Peyer's patch (tissue), 4 donors: ENCODE results near the gene DOC2A. TPM values are rescaled to one million over a fixed set of nuclear protein-coding genes. Genes with fewer than 3 reads are reported as not detected.

Experiments used
- DNase-seq, 3 donors: peaks; one replicate each; pipeline ENCODE4 v3.0.0-alpha.2; 2017 to 2019
- H3K27ac ChIP-seq, 4 donors: fragments of 200-600 bp; sonication (generic); one replicate each; pipeline ENCODE4 v1.5.1; 2016 to 2019
- H3K27me3 ChIP-seq, 2 donors: fragments of 200-600 bp; sonication (generic); one replicate each; pipeline ENCODE4 v1.5.1; 2019
- H3K36me3 ChIP-seq, 3 donors: fragments of 200-600 bp; sonication (generic); one replicate each; pipeline ENCODE4 v1.5.1; 2016 to 2019
- H3K4me1 ChIP-seq, 4 donors: fragments of 200-600 bp; sonication (generic); one replicate each; pipeline ENCODE4 v1.5.1; 2016 to 2019
- H3K4me3 ChIP-seq, 4 donors: fragments of 200-600 bp; sonication (generic); 1 replicate in 3 of 4; 2 replicates in 1 of 4; pipeline ENCODE4 v1.5.1; 2016 to 2019; ENCODE audit warnings: mild to moderate bottlenecking in 1 of 4
- H3K9me3 ChIP-seq, 4 donors: fragments of 200-600 bp; sonication (generic); one replicate each; pipeline ENCODE4 v1.5.1; 2016 to 2019; ENCODE audit warnings: mild to moderate bottlenecking in 1 of 4
- POLR2A ChIP-seq, 2 donors: fragments of 450-650 bp; IDR thresholded peaks; one replicate each; pipeline ENCODE4 v1.5.1; 2017; ENCODE audit warnings: antibody characterized with exemption in 2 of 2, mild to moderate bottlenecking in 2 of 2, moderate library complexity in 2 of 2
- total RNA-seq, 4 donors: library from RNA; depleted of rRNA; stranded (reverse); fragments of >200 nt; gene quantifications; one replicate each; pipeline ENCODE4 v1.1.0, GENCODE V29; 2016
- TF ChIP-seq, protein P1 (sequence below), 6 experiments: fragments of 450-650 bp in 4 of 6; fragments of 200-600 bp in 2 of 6; sonication (generic) in 1 of 6; IDR thresholded peaks; one replicate each; pipeline ENCODE4 v1.5.1; 2017 to 2019; ENCODE audit warnings: antibody characterized with exemption in 6 of 6, mild to moderate bottlenecking in 3 of 6, moderate library complexity in 1 of 6

DOC2A gene
- total RNA-seq, 4 donors from 2014 or later, result 2.5 to 4.9 (median 2.9) TPM; not detected in 1

DNA sequence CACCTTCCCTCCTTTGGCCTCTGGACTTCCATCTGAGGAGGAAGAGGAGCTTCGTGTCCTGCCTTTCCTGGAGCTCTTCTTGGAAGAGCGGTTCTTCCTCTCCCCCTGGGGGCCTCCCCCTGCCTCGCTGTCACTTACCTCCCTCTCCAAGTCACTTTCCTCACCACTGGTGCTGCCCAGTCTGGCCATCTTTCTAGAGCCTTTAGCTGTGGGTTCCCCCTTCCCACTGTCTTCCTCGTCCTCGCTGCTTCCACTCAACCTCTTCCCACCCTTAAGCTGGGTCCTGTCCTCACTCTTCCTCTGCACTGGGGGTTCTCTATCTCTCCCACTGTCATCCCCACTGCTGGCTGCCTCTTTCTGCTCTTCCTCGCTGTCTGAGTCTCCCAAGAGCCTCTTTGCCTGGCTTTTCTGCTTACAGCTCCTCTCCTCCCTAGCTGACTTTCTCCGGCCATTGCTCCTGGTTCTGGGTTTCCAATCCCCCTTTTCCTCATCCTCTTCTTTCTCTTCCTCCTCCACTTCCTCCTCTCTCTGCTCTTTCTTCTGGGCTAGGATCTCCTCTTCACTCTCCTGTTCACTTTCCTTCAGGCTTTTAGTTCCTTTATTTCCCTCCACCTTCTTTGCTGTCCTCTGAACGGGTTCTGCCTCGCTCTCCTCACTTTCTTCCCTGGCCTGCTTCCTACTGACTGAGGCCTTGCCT is 16.8 kb downstream of the DOC2A start:
- peaks cover 0 to 59% (median 3%) of the 10 kb centered on the region in 3 donors for H3K36me3 ChIP-seq
- H3K27ac ChIP-seq, result peak overlapping the region in 3 of 4 donors; percentile 93 to 98 (median 97)

DNA sequence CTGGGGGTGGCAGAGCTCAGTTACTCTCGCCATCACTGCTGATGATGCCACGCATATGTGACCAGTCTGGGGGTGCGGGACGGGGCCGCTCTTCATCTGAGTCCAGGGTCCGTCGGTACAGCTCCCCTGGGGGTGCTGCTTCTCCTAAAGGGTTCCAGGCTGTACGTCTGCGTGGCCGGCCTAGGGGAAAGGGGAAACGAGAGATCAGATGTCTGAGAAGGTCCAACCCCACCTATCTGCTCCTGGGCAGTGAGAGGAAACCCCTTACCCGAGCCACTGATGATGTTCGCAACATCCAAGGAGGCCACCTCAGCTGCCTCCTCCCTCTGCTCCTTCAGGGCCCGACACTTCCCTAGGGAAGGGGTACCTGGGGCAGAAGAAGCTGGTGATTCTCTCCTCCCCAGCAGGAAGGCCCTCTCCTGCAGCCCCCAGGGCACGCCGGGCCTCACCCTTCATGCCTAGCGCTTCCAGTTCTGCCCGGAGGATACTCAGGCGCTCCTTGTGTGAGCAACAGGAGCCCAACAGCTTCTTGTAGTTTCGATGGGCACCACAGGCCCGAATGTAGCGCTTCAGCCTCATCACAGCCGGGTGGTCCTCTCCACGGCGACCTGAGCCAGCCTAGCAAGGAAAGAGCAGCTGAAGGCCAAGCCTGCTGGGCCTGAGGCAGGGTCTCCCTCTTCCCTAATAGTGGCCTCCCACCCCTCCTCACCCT is 17.5 kb downstream of the DOC2A start:
- Histone ChIP-seq H3K27ac (no peak overlapping the region), H3K27me3 (no peaks in the 10 kb centered on the region)

More for the DNA sequence above, 16.8 kb downstream of the DOC2A start:
- DNase-seq, result no peak
- TF ChIP-seq POLR2A (IDR thresholded peaks at IDR 0.05), result no peak
- TF ChIP-seq, protein P1, sequence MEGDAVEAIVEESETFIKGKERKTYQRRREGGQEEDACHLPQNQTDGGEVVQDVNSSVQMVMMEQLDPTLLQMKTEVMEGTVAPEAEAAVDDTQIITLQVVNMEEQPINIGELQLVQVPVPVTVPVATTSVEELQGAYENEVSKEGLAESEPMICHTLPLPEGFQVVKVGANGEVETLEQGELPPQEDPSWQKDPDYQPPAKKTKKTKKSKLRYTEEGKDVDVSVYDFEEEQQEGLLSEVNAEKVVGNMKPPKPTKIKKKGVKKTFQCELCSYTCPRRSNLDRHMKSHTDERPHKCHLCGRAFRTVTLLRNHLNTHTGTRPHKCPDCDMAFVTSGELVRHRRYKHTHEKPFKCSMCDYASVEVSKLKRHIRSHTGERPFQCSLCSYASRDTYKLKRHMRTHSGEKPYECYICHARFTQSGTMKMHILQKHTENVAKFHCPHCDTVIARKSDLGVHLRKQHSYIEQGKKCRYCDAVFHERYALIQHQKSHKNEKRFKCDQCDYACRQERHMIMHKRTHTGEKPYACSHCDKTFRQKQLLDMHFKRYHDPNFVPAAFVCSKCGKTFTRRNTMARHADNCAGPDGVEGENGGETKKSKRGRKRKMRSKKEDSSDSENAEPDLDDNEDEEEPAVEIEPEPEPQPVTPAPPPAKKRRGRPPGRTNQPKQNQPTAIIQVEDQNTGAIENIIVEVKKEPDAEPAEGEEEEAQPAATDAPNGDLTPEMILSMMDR (IDR thresholded peaks at IDR 0.05), result no peak
- Histone ChIP-seq H3K4me1 (peaks cover 0 to 23% (median 2%) of the 10 kb centered on the region in 4 donors), H3K27me3 (no peaks in the 10 kb centered on the region), H3K9me3 (no peaks in the 10 kb centered on the region), H3K4me3 (peak overlapping the region in 1 of 4 donors; percentile 82)

DNA sequence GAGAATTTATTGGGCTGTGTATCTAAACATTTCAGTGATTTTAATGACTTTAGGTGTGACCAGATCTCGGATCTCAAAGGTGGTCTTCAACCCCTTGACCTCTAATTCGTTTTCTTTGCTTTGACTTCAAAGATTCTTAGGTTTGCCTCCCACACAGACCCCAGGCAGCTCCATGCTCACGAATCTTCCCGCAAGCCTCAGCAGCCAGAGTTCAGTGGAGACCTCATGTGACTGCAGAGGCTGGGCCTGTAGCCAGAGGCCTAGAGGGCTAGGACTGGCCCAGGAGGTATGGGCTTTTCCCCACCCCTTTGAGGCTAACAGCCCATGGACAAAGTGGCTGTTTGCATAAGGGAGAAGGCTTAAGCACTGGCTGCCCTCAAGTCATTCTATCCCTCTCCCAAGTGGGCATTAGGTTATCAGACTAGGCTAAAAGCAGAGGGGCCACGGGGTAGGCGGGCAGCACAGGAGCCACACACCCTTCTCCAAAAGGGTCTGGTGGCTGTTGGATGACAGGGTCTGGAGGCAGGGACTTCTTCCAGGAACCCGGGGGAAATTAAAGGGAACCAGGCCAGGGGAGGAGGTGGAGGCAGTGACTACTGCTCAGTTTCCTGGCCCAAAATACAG is 18.4 kb downstream of the DOC2A start:
- H3K27ac ChIP-seq, result no peak overlapping the region
- TF ChIP-seq, protein P1 (IDR thresholded peaks at IDR 0.05), result no peak
- TF ChIP-seq POLR2A (IDR thresholded peaks at IDR 0.05), result no peak
- no peak overlapping the region for H3K4me3 ChIP-seq
- H3K27me3 ChIP-seq, result no peaks in the 10 kb centered on the region
- peaks cover 0 to 64% (median 3%) of the 10 kb centered on the region in 3 donors for H3K36me3 ChIP-seq
- peaks cover 0 to 23% (median 2%) of the 10 kb centered on the region in 4 donors for H3K4me1 ChIP-seq
- H3K9me3 ChIP-seq, result no peaks in the 10 kb centered on the region
- no peak for DNase-seq

More for the DNA sequence above, 17.5 kb downstream of the DOC2A start:
- TF ChIP-seq, protein P1 (IDR thresholded peaks at IDR 0.05), result no peak
- TF ChIP-seq POLR2A (IDR thresholded peaks at IDR 0.05), result no peak
- H3K9me3 ChIP-seq, result no peaks in the 10 kb centered on the region
- peaks cover 0 to 23% (median 2%) of the 10 kb centered on the region in 4 donors for H3K4me1 ChIP-seq
- DNase-seq, result no peak
- peaks cover 0 to 63% (median 3%) of the 10 kb centered on the region in 3 donors for H3K36me3 ChIP-seq
- H3K4me3 ChIP-seq, result no peak overlapping the region

DNA sequence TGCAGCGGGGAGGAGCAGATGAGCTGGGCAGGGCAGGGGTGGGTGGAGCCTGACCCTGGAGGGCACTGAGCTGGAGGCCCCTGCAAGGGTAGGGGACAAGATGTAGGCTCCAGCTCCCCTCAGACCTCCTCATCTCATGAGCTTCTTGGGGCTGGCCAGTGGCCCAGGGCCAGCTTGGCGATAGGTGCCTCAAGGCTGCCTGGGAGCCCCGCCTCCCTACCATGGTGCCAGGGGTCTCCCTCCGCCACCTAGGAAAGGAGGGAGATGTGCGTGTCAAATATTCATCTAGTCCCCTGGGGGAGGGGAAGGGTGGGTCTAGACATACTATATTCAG is 19.3 kb downstream of the DOC2A start:
- no peaks in the 10 kb centered on the region for H3K27me3 ChIP-seq
- no peak overlapping the region for H3K27ac ChIP-seq
- DNase-seq, result no peak
- H3K36me3 ChIP-seq, result peaks cover 0 to 73% (median 3%) of the 10 kb centered on the region in 3 donors
- H3K4me3 ChIP-seq, result no peak overlapping the region
- H3K9me3 ChIP-seq, result no peaks in the 10 kb centered on the region
- peaks cover 0 to 18% (median 2%) of the 10 kb centered on the region in 4 donors for H3K4me1 ChIP-seq
- no peak for TF ChIP-seq POLR2A (IDR thresholded peaks at IDR 0.05)
- TF ChIP-seq, protein P1 (IDR thresholded peaks at IDR 0.05), result no peak

DNA sequence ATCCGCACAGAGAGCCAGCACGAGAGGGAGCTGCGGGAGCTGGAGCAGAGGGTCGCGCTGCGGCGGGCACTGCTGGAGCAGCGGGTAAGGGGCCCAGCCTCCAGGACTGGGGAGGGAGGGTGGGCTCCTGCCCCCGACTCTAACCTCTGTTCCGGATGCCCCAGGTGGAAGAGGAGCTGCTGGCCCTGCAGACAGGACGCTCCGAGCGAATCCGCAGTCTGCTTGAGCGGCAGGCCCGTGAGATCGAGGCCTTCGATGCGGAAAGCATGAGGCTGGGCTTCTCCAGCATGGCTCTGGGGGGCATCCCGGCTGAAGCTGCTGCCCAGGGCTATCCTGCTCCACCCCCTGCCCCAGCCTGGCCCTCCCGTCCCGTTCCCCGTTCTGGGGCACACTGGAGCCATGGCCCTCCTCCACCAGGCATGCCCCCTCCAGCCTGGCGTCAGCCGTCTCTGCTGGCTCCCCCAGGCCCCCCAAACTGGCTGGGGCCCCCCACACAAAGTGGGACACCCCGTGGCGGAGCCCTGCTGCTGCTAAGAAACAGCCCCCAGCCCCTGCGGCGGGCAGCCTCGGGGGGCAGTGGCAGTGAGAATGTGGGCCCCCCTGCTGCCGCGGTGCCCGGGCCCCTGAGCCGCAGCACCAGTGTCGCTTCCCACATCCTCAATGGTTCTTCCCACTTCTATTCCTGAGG is 19.8 kb downstream of the DOC2A start:
- TF ChIP-seq, protein P1 (IDR thresholded peaks at IDR 0.05), result no peak
- no peak for TF ChIP-seq POLR2A (IDR thresholded peaks at IDR 0.05)
- Histone ChIP-seq H3K4me3 (no peak overlapping the region), H3K27me3 (no peaks in the 10 kb centered on the region), H3K36me3 (peaks cover 0 to 78% (median 3%) of the 10 kb centered on the region in 3 donors), H3K9me3 (no peaks in the 10 kb centered on the region), H3K4me1 (peaks cover 0 to 18% (median 2%) of the 10 kb centered on the region in 4 donors), H3K27ac (no peak overlapping the region)
- DNase-seq, result no peak
